DOHH2 (cell line): ENCODE measurements around the gene RASAL2.

Experiments used
- CTCF ChIP-seq: fragments of 200-600 bp; sonication (generic); IDR thresholded peaks from one replicate; pipeline ENCODE4 v1.5.1; 2014; ENCODE audit warnings: antibody characterized with exemption, mild to moderate bottlenecking, low read depth, low read length; ENCODE audit not compliant: poor library complexity, severe bottlenecking
- EZH2phosphoT487 ChIP-seq: fragments of 200-600 bp; sonication (generic); IDR thresholded peaks from 2 replicates; pipeline ENCODE4 v1.6.1; 2017; ENCODE audit warnings: borderline replicate concordance, mild to moderate bottlenecking, antibody characterized with exemption, low read length, moderate library complexity, mixed read lengths

- TF ChIP-seq CTCF (no peak), EZH2phosphoT487 (no peak)
These were observed 145.0 kb downstream of the RASAL2 start for GRCh38 chr1:178238722-178239510.
